ENCODE results near the gene TENM4. TPM values are rescaled to one million over a fixed set of nuclear protein-coding genes. Genes with fewer than 3 reads are reported as not detected.

TENM4 gene
- total RNA-seq, 4 donors from 2014 or later, result 16.8 to 158 (median 120) TPM

DNA sequence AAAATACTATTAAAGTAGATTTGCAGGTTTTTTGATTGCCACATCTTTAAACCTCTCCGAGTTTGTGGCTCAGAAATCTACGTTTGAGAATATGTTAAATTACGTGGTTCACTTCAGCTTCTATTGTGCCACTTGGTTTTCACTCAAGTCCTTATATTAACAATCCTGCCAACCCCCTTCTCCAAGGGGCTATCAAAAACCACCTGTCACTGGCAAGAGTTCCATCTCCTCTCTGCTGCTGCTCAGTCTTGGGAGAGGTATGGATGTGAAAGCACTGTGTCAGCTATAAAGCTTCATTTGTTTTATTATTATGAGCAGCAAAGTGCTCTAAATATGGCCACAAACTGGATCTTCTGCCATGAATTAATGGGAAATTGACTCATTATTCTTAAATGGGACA is 668.6 kb downstream of the TENM4 start:
- 84 to 88% methylated on average over 3 of the region's 3 CpGs for WGBS, 2 donors
- no peak for DNase-seq
- no peaks in the 10 kb centered on the region for H3K27me3 ChIP-seq
- intact Hi-C loops (cut with DNase I), result no loop called here
- H3K4me1 ChIP-seq, result no peaks in the 10 kb centered on the region
- no peaks in the 10 kb centered on the region for H3K36me3 ChIP-seq
- no peak overlapping the region for H3K27ac ChIP-seq
- TF ChIP-seq POLR2A (IDR thresholded peaks at IDR 0.05), result no peak
- TF ChIP-seq CTCF (IDR thresholded peaks at IDR 0.05), result no peak
- no peaks in the 10 kb centered on the region for H3K9me3 ChIP-seq
- H3K4me3 ChIP-seq (replicated peaks in 1 of 3), result no peak overlapping the region

GRCh38 chr11:78770931-78771330 is 669.9 kb downstream of the TENM4 start:
- intact Hi-C loops (cut with DNase I), result no loop called here
- Histone ChIP-seq H3K4me1 (no peaks in the 10 kb centered on the region), H3K9me3 (no peaks in the 10 kb centered on the region), H3K4me3 (replicated peaks in 1 of 3) (no peak overlapping the region), H3K36me3 (no peaks in the 10 kb centered on the region), H3K27ac (no peak overlapping the region), H3K27me3 (no peaks in the 10 kb centered on the region)
- TF ChIP-seq POLR2A (IDR thresholded peaks at IDR 0.05) (no peak), CTCF (IDR thresholded peaks at IDR 0.05) (no peak)
- 92 to 98% methylated on average over 4 to 6 of the region's 6 CpGs for WGBS, 2 donors
- no peak for DNase-seq

- H3K9me3 ChIP-seq, result no peaks in the 10 kb centered on the region
- no peak for DNase-seq
- WGBS, 2 donors, result 92 to 94% methylated on average over 5 of the region's 5 CpGs
- no peaks in the 10 kb centered on the region for H3K36me3 ChIP-seq
- no peak overlapping the region for H3K4me3 ChIP-seq (replicated peaks in 1 of 3)
- TF ChIP-seq POLR2A (IDR thresholded peaks at IDR 0.05) (no peak), CTCF (IDR thresholded peaks at IDR 0.05) (no peak)
- H3K27ac ChIP-seq, result no peak overlapping the region
- H3K4me1 ChIP-seq, result peaks cover 0 to under 1% of the 10 kb centered on the region in 2 donors
- intact Hi-C loops (cut with DNase I), result no loop called here
- H3K27me3 ChIP-seq, result no peaks in the 10 kb centered on the region
These were observed 671.9 kb downstream of the TENM4 start for GRCh38 chr11:78768971-78769370.

DNA sequence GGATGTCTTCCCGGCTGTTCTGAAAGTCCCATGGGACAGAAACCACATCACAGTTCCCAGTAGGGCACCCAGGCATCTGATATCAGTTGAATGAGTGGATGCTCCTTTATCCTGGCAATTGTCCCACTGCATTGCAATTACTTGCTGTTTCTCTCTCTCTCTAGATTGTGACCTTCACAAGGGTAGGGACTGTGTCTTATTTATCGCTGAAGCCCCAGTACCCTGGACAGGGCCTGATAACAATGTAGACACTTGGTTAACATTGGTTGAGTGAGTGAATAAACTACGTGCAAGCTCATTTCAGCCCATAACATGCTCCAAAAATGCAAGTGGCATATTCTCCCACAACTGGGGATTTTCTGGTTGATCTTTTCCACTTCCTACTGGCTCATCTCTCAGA is 672.5 kb downstream of the TENM4 start:
- H3K36me3 ChIP-seq, result no peaks in the 10 kb centered on the region
- 91 to 93% methylated on average over 3 of the region's 3 CpGs for WGBS, 2 donors

More for the DNA sequence above, 672.5 kb downstream of the TENM4 start:
- Histone ChIP-seq H3K4me1 (peaks cover 0 to 7% of the 10 kb centered on the region in 2 donors), H3K27me3 (no peaks in the 10 kb centered on the region), H3K9me3 (no peaks in the 10 kb centered on the region), H3K4me3 (replicated peaks in 1 of 3) (no peak overlapping the region), H3K27ac (no peak overlapping the region)
- TF ChIP-seq POLR2A (IDR thresholded peaks at IDR 0.05) (no peak), CTCF (IDR thresholded peaks at IDR 0.05) (no peak)
- no peak for DNase-seq
- intact Hi-C loops (cut with DNase I), result no loop called here
